Measurements from ENCODE around the gene PLXNA4.

DNA sequence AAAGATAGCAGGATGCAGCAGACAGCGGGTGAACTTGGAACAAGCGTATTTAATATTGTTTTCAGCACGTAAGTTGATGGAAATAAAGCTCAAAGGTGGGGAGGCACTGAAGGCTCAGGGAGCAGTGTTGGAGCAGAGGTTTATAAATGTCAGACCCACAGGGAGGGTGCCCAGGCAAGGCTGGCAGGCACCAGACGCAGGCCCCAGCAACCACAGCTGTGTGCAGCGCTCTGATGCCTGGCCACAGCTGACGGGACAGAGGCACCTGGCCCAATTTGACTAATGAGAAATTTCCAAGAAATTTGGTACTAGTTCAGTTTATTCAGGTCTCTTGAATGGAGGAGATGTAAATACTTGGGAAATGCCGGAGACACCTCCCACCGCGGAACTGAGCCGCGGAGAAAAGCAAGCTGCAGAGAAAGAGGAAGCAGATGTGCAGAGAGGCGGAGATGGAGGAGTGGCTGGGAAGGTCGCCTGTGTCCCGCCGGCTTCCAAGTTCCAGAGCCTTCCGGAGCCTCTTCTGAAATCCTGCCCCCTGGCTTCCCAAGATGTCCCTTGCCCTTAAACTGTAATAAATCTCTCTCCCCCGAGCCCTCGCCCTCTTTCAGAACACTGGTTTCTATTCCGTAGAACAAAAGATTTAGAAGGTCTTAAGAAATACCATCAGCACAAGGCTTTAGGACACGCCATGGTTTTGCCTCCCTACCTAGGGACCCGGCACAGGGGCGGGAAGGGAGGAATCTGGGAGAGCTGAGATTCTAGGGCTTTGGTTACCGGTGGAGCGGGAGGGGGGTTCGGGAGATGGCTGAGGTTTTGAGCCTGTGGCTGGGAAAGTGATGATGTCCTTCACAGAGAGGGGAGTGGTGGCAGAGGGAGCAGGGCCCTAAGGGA lies 38.4 kb upstream of the PLXNA4 start:
- TF ChIP-seq POLR2A (IDR thresholded peaks at IDR 0.05; ENCODE audit: low read length), result no peak
- TF ChIP-seq GATA1 (IDR thresholded peaks at IDR 0.05; ENCODE audit: low read depth, low read length), result no peak

Measured in erythroblast (primary cell).